Left lung (tissue), 10 donors: Measurements from ENCODE around the gene C2orf49. TPM values are rescaled to one million over a fixed set of nuclear protein-coding genes. Genes with fewer than 3 reads are reported as not detected.

Source experiments
- ATAC-seq: fragments of 200-7000 bp; cut with Tn5 transposase; one replicate; pipeline ENCODE4 v1.9.1; 2020; ENCODE audit warnings: moderate library complexity
- DNase-seq, 4 donors: peaks; one replicate each; pipeline ENCODE4 v3.0.0-alpha.2; 2013 to 2020
- H3K27ac ChIP-seq, 2 donors: fragments of 200-600 bp; sonication (generic) in 1 of 2; one replicate each; pipeline versions ENCODE4 v1.5.0 to v1.8.0; 2020 to 2021
- H3K27me3 ChIP-seq, 2 donors: fragments of 200-600 bp; sonication (generic) in 1 of 2; one replicate each; pipeline versions ENCODE4 v1.5.0 to v1.8.0; 2020 to 2021
- H3K36me3 ChIP-seq, 2 donors: fragments of 200-600 bp; sonication (generic) in 1 of 2; one replicate each; pipeline versions ENCODE4 v1.5.0 to v1.8.0; 2020 to 2021
- H3K4me1 ChIP-seq, 2 donors: fragments of 200-600 bp; one replicate each; pipeline ENCODE4 v1.8.0; 2021
- H3K4me3 ChIP-seq, 2 donors: fragments of 200-600 bp; sonication (generic) in 1 of 2; one replicate each; pipeline versions ENCODE4 v1.5.0 to v1.8.0; 2020 to 2021; ENCODE audit warnings: mild to moderate bottlenecking in 1 of 2
- H3K9me3 ChIP-seq, 2 donors: fragments of 200-600 bp; sonication (generic) in 1 of 2; one replicate each; pipeline versions ENCODE4 v1.5.0 to v1.8.0; 2020 to 2021
- CTCF ChIP-seq, 2 donors: fragments of 200-600 bp; sonication (generic) in 1 of 2; IDR thresholded peaks; one replicate each; pipeline versions ENCODE4 v1.5.0 to v1.8.0; 2021; ENCODE audit warnings: antibody characterized with exemption in 2 of 2
- intact Hi-C, 2 donors: fragments of 100-400 bp; cut with DNase I; formaldehyde crosslinking; loops; one replicate each; pipeline versions ENCODE4 v1.11.2 to v1.14.2; 2022
- polyA plus RNA-seq, 6 donors: library from polyadenylated mRNA; unstranded; fragments of 120-200 nt; gene quantifications; one replicate each; pipeline ENCODE4 v1.2.1, GENCODE V29; 2013; ENCODE audit not compliant: insufficient read length in 6 of 6
- total RNA-seq, 2 donors: library from RNA; stranded (reverse); fragmentation: NEBNext Ultra II Directional; extraction: Animal tissue kit (Norgen Biotek cat#: 25700); gene quantifications; one replicate each; pipeline ENCODE4 v1.2.1, GENCODE V29; 2021
- donor health status: DM: no; HTN: yes; CAD: no.
- donor health status: DM: no; HTN: no; CAD: no.

The C2orf49 gene
- total and polyA plus RNA-seq, 8 donors, result 15.7 to 29.8 (median 25.3) TPM

- no peak overlapping the region for H3K27ac ChIP-seq
- ATAC-seq, result no peak
- H3K4me3 ChIP-seq, result no peak overlapping the region
- no peaks in the 10 kb centered on the region for H3K9me3 ChIP-seq
- intact Hi-C loops, result no loop called here
- no peak for DNase-seq
- H3K4me1 ChIP-seq, result peaks cover 5 to 13% of the 10 kb centered on the region in 2 donors
- peaks cover 0 to 9% of the 10 kb centered on the region in 2 donors for H3K27me3 ChIP-seq
- no peaks in the 10 kb centered on the region for H3K36me3 ChIP-seq
- no peak for TF ChIP-seq CTCF (IDR thresholded peaks at IDR 0.05)
Measured at GRCh38 chr2:105378276-105378840, 41.0 kb downstream of the C2orf49 start.

- intact Hi-C loops, result no loop called here
- H3K4me1 ChIP-seq, result peaks cover 0 to 8% of the 10 kb centered on the region in 2 donors
Measured at GRCh38 chr2:105378921-105379383, 41.6 kb downstream of the C2orf49 start.

GRCh38 chr2:105379741-105380186, 42.4 kb downstream of the C2orf49 start:
- H3K4me1 ChIP-seq, result peaks cover 0 to 8% of the 10 kb centered on the region in 2 donors

More at GRCh38 chr2:105378921-105379383, 41.6 kb downstream of the C2orf49 start:
- ATAC-seq (no peak), DNase-seq (no peak)
- H3K27ac ChIP-seq, result no peak overlapping the region
- H3K4me3 ChIP-seq, result no peak overlapping the region
- peaks cover 0 to 9% of the 10 kb centered on the region in 2 donors for H3K27me3 ChIP-seq
- no peak for TF ChIP-seq CTCF (IDR thresholded peaks at IDR 0.05)
- H3K9me3 ChIP-seq, result no peaks in the 10 kb centered on the region
- H3K36me3 ChIP-seq, result no peaks in the 10 kb centered on the region

GRCh38 chr2:105380432-105381100, 43.2 kb downstream of the C2orf49 start:
- Histone ChIP-seq H3K27ac (no peak overlapping the region), H3K9me3 (no peaks in the 10 kb centered on the region), H3K4me3 (no peak overlapping the region), H3K36me3 (no peaks in the 10 kb centered on the region), H3K4me1 (peaks cover 0 to 8% of the 10 kb centered on the region in 2 donors), H3K27me3 (peaks cover 0 to 25% of the 10 kb centered on the region in 2 donors)
- no peak for DNase-seq
- no peak for TF ChIP-seq CTCF (IDR thresholded peaks at IDR 0.05)
- intact Hi-C loops, result no loop called here
- ATAC-seq, result no peak

More at GRCh38 chr2:105379741-105380186, 42.4 kb downstream of the C2orf49 start:
- no peak for DNase-seq
- Histone ChIP-seq H3K27ac (no peak overlapping the region), H3K9me3 (no peaks in the 10 kb centered on the region), H3K36me3 (no peaks in the 10 kb centered on the region), H3K27me3 (peaks cover 0 to 17% of the 10 kb centered on the region in 2 donors), H3K4me3 (no peak overlapping the region)
- intact Hi-C loops, result no loop called here
- ATAC-seq, result no peak
- TF ChIP-seq CTCF (IDR thresholded peaks at IDR 0.05), result no peak

GRCh38 chr2:105381101-105381668, 43.8 kb downstream of the C2orf49 start:
- peaks cover 0 to 31% of the 10 kb centered on the region in 2 donors for H3K27me3 ChIP-seq
- H3K27ac ChIP-seq, result no peak overlapping the region
- ATAC-seq, result no peak
- peaks cover 0 to 8% of the 10 kb centered on the region in 2 donors for H3K4me1 ChIP-seq
- intact Hi-C loops, result no loop called here
- no peaks in the 10 kb centered on the region for H3K36me3 ChIP-seq
- no peak for TF ChIP-seq CTCF (IDR thresholded peaks at IDR 0.05)
- DNase-seq, result no peak
- H3K4me3 ChIP-seq, result no peak overlapping the region
- no peaks in the 10 kb centered on the region for H3K9me3 ChIP-seq
